ENCODE data around the gene SH2D3C.

The SH2D3C gene

DNA sequence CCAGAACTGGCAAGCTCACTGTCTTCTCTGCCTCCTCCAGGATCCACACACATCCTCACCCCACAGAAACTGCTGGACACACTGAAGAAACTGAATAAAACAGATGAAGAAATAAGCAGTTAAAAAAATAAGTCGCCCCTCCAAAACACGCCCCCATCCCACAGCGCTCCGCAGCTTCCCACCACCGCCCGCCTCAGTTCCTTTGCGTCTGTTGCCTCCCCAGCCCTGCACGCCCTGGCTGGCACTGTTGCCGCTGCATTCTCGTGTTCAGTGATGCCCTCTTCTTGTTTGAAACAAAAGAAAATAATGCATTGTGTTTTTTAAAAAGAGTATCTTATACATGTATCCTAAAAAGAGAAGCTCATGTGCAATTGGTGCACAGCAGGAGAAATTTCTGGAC lies 87.7 kb downstream of the SH2D3C start:
- no peak for DNase-seq (ENCODE audit: low read depth, low spot score)
- no peak overlapping the region for H3K4me3 ChIP-seq (ENCODE audit: low read length)

GRCh38 chr9:127689329-127690000 lies 89.0 kb downstream of the SH2D3C start:
- H3K4me3 ChIP-seq (ENCODE audit: low read length) = no peak overlapping the region
- no peak for DNase-seq (ENCODE audit: low read depth, low spot score)

Measured in Jurkat, Clone E6-1 (cell line).